OCI-LY7 (cell line): ENCODE results near the gene MAPK12. TPM values are rescaled to one million over a fixed set of nuclear protein-coding genes. Genes with fewer than 3 reads are reported as not detected.

Experiments
- BruUV-seq: library from RNA; stranded (reverse); fragments of 400-500 nt; replicated peaks from 2 replicates; lab custom pipeline; 2021; lab: Mats Ljungman, UMichigan
- CTCF ChIA-PET: fragments of 300-600 bp; sonication (Branson Sonifier 250); formaldehyde crosslinking; loops from one replicate; lab custom pipeline; 2022; ENCODE audit warnings: antibody characterized with exemption; ENCODE audit not compliant: unreplicated experiment; lab: Charles Lee
- POLR2A ChIA-PET: fragments of 300-600 bp; sonication (Branson Sonifier 250); formaldehyde crosslinking; loops from one replicate; lab custom pipeline; 2022; ENCODE audit warnings: antibody characterized with exemption; lab: Charles Lee
- DNase-seq: peaks from one replicate; pipeline ENCODE4 v3.0.0-alpha.2; 2015; ENCODE audit warnings: low spot score
- H2AFZ ChIP-seq: fragments of 200-600 bp; sonication (generic), shearing (Covaris generic); 2 replicates; pipeline ENCODE4 v1.6.1; 2014; ENCODE audit warnings: mild to moderate bottlenecking, antibody characterized with exemption, low read length, moderate library complexity
- H3K27ac ChIP-seq: fragments of 200-600 bp; sonication (generic); 2 replicates; pipeline ENCODE4 v1.5.1; 2014; ENCODE audit warnings: mixed run types, low read depth, mild to moderate bottlenecking, moderate library complexity, low read length, inconsistent platforms; ENCODE audit not compliant: poor library complexity, severe bottlenecking
- H3K36me3 ChIP-seq: fragments of 200-600 bp; sonication (generic); 2 replicates; pipeline ENCODE4 v1.6.1; 2014; ENCODE audit warnings: mild to moderate bottlenecking, antibody characterized with exemption, low read length, moderate library complexity, mixed read lengths; ENCODE audit not compliant: insufficient read depth
- H3K4me1 ChIP-seq: fragments of 200-600 bp; sonication (generic); 2 replicates; pipeline ENCODE4 v1.5.1; 2014; ENCODE audit warnings: mild to moderate bottlenecking, low read length; ENCODE audit not compliant: insufficient read depth, poor library complexity, severe bottlenecking
- H3K4me2 ChIP-seq: fragments of 200-600 bp; sonication (generic); 2 replicates; pipeline ENCODE4 v1.6.1; 2014; ENCODE audit warnings: mild to moderate bottlenecking, low read length
- H3K4me3 ChIP-seq: fragments of 200-600 bp; sonication (generic); 2 replicates; pipeline ENCODE4 v1.5.1; 2014; ENCODE audit warnings: mild to moderate bottlenecking, low read depth, low read length; ENCODE audit not compliant: poor library complexity, severe bottlenecking
- H3K79me2 ChIP-seq: fragments of 200-600 bp; sonication (generic); 2 replicates; pipeline ENCODE4 v1.6.1; 2016; ENCODE audit warnings: low read depth, mild to moderate bottlenecking, low read length, moderate library complexity, mixed read lengths; ENCODE audit not compliant: insufficient read depth
- H3K9me2 ChIP-seq: fragments of 200-600 bp; sonication (generic); 2 replicates; pipeline ENCODE4 v1.6.1; 2016; ENCODE audit warnings: mild to moderate bottlenecking, low read length, mixed read lengths; ENCODE audit not compliant: insufficient read depth
- H3K9me3 ChIP-seq: fragments of 200-600 bp; sonication (generic); 2 replicates; pipeline ENCODE4 v1.6.1; 2014; ENCODE audit warnings: mild to moderate bottlenecking, mixed run types, low read length, mixed read lengths
- H4K20me1 ChIP-seq: fragments of 200-600 bp; sonication (generic); 2 replicates; pipeline ENCODE4 v1.6.1; 2014; ENCODE audit warnings: mild to moderate bottlenecking, antibody characterized with exemption, low read length, moderate library complexity, mixed read lengths; ENCODE audit not compliant: insufficient read depth
- EZH2phosphoT487 ChIP-seq: fragments of 200-600 bp; sonication (generic); IDR thresholded peaks from 2 replicates; pipeline ENCODE4 v1.6.1; 2018; ENCODE audit warnings: low read depth, borderline replicate concordance, mild to moderate bottlenecking, mixed run types, antibody characterized with exemption, low read length, moderate library complexity, mixed read lengths
- intact Hi-C: fragments of 100-400 bp; cut with micrococcal nuclease; formaldehyde crosslinking; loops from one replicate; pipeline ENCODE4 v1.10.0; 2022; ENCODE audit not compliant: unreplicated experiment
- total RNA-seq, 2 experiments: library from RNA; depleted of rRNA in 1 of 2; stranded (reverse); fragments of >200 nt in 1 of 2; shearing (Covaris generic) in 1 of 2; gene quantifications; 2 replicates each; pipeline ENCODE4 v1.2.3, GENCODE V29; 2014 to 2022
- TF ChIP-seq, protein P1 (sequence below): fragments of 200-600 bp; sonication (generic); conservative IDR thresholded peaks from 2 replicates; pipeline ENCODE4 v1.5.1; 2014; ENCODE audit warnings: mild to moderate bottlenecking, antibody characterized with exemption, low read length, moderate library complexity, mixed read lengths

MAPK12 gene
- total RNA-seq, 2 experiments from 2014 or later = 84.9 to 93.6 TPM

- Histone ChIP-seq H4K20me1 (no peaks in the 10 kb centered on the region), H3K9me2 (no peaks in the 10 kb centered on the region), H3K4me3 (peak overlapping the region; percentile 81), H2AFZ (no peak overlapping the region), H3K4me2 (peak overlapping the region; percentile 94), H3K79me2 (peaks cover under 1% of the 10 kb centered on the region; the same call in 1 of the 2 replicates), H3K9me3 (no peaks in the 10 kb centered on the region), H3K4me1 (peaks cover 41% of the 10 kb centered on the region), H3K27ac (peak overlapping the region; percentile 62), H3K36me3 (peaks cover 31% of the 10 kb centered on the region)
- ChIA-PET CTCF (no interaction called here), POLR2A (interaction anchor here (1.2 kb wide), 2 partner anchors 10 to 66 kb away, joined by 3 to 5 read pairs; partner anchors contain the start of gene MAPK12)
- TF ChIP-seq, protein P1, sequence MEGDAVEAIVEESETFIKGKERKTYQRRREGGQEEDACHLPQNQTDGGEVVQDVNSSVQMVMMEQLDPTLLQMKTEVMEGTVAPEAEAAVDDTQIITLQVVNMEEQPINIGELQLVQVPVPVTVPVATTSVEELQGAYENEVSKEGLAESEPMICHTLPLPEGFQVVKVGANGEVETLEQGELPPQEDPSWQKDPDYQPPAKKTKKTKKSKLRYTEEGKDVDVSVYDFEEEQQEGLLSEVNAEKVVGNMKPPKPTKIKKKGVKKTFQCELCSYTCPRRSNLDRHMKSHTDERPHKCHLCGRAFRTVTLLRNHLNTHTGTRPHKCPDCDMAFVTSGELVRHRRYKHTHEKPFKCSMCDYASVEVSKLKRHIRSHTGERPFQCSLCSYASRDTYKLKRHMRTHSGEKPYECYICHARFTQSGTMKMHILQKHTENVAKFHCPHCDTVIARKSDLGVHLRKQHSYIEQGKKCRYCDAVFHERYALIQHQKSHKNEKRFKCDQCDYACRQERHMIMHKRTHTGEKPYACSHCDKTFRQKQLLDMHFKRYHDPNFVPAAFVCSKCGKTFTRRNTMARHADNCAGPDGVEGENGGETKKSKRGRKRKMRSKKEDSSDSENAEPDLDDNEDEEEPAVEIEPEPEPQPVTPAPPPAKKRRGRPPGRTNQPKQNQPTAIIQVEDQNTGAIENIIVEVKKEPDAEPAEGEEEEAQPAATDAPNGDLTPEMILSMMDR = no peak
- TF ChIP-seq EZH2phosphoT487 = no peak
- DNase-seq = no peak
- intact Hi-C loops = loop anchor here (5.0 kb wide), 3 partner anchors 91 to 371 kb away; partner anchors contain the start of genes CHKB and PPP6R2
- BruUV-seq = no TSS peak
These were observed 9.9 kb downstream of the MAPK12 start for GRCh38 chr22:50251477-50252081.

GRCh38 chr22:50250555-50251476 lies 10.7 kb downstream of the MAPK12 start, which contains the start of gene HDAC10:
HDAC10 (minus strand) TSS chr22:50251265; CDS start chr22:50251032, 233 bp downstream.
- CTCF ChIA-PET = interaction anchor here (0.6 to 1.0 kb wide), 2 partner anchors 67 to 370 kb away, joined by 3 read pairs; no protein-coding TSS in a partner anchor
- Histone ChIP-seq H4K20me1 (no peaks in the 10 kb centered on the region), H3K4me3 (peak within 1 kb of the TSS; percentile 81), H3K4me2 (peak within 1 kb of the TSS; percentile 94), H3K27ac (peak within 1 kb of the TSS; percentile 62), H2AFZ (peak within 1 kb of the TSS; percentile 26; the same call in 1 of the 2 replicates), H3K79me2 (peaks cover 8% of the 10 kb centered on the region; the same call in 1 of the 2 replicates), H3K4me1 (peaks cover 49% of the 10 kb centered on the region), H3K9me2 (no peaks in the 10 kb centered on the region), H3K36me3 (peaks cover 31% of the 10 kb centered on the region), H3K9me3 (no peaks in the 10 kb centered on the region)
- peak; percentile 91 for DNase-seq
- BruUV-seq = no TSS peak
- TF ChIP-seq, protein P1 = no peak
- TF ChIP-seq EZH2phosphoT487 = no peak
- POLR2A ChIA-PET = interaction anchor here (1.2 kb wide), 2 partner anchors 11 to 67 kb away, joined by 3 to 5 read pairs; partner anchors contain the start of gene MAPK12
- intact Hi-C loops = loop anchor here (5.0 kb wide), 3 partner anchors 91 to 371 kb away; partner anchors contain the start of genes CHKB and PPP6R2
